Mesodermal cell (in vitro differentiated cells): ENCODE data around the gene WDR44.
"Not testable (repeated sequence)": the region's sequence is repeated elsewhere in the genome, so short reads cannot be mapped to it uniquely, and the experiment has no call there.

ENCODE experiments used
- H3K27ac ChIP-seq: 2 replicates; pipeline ENCODE4 v1.7.0; 2013; ENCODE audit warnings: mild to moderate bottlenecking, low read depth, low read length, moderate library complexity; ENCODE audit not compliant: severe bottlenecking
- H3K36me3 ChIP-seq: 2 replicates; pipeline ENCODE4 v1.7.1; 2013; ENCODE audit warnings: mild to moderate bottlenecking, low read length, moderate library complexity; ENCODE audit not compliant: control insufficient read depth, insufficient read depth
- H3K4me1 ChIP-seq: one replicate; pipeline ENCODE4 v1.7.1; 2013; ENCODE audit warnings: mild to moderate bottlenecking, low read length; ENCODE audit not compliant: insufficient read depth, control insufficient read depth, poor library complexity, severe bottlenecking
- H3K4me3 ChIP-seq: 2 replicates; pipeline ENCODE4 v1.7.0; 2013; ENCODE audit warnings: low read length, control low read depth, mild to moderate bottlenecking; ENCODE audit not compliant: insufficient read depth, poor library complexity, severe bottlenecking; ENCODE audit errors: extremely low read depth
- H3K9me3 ChIP-seq: 2 replicates; pipeline ENCODE4 v1.7.1; 2013; ENCODE audit warnings: mild to moderate bottlenecking, low read length, moderate library complexity; ENCODE audit not compliant: control insufficient read depth
- WGBS, 2 experiments: methylation state at CpG; one replicate each; pipeline ENCODE4 v1.1.5; 2013; ENCODE audit warnings: missing lambda C conversion rate in 2 of 2; ENCODE audit not compliant: insufficient coverage in 2 of 2; 5-methylcytosine and 5-hydroxymethylcytosine counted together

Gene WDR44

GRCh38 chrX:118475903-118476302 lies 130.0 kb downstream of the WDR44 start:
- Histone ChIP-seq H3K27ac (no peak overlapping the region), H3K9me3 (no peaks in the 10 kb centered on the region), H3K4me3 (no peak overlapping the region), H3K4me1 (no peaks in the 10 kb centered on the region), H3K36me3 (no peaks in the 10 kb centered on the region)
- WGBS, 2 experiments = 85 to 90% methylated on average over 2 to 3 of the region's 4 CpGs

GRCh38 chrX:118480172-118480571 lies 134.3 kb downstream of the WDR44 start:
- H3K36me3 ChIP-seq = no peaks in the 10 kb centered on the region
- H3K27ac ChIP-seq = no peak overlapping the region
- no peak overlapping the region for H3K4me3 ChIP-seq
- H3K4me1 ChIP-seq = no peaks in the 10 kb centered on the region
- H3K9me3 ChIP-seq = no peaks in the 10 kb centered on the region
- no CpG with 5 or more reads among the region's 1 CpG for WGBS, 2 experiments

GRCh38 chrX:118482384-118482783 lies 136.5 kb downstream of the WDR44 start:
- H3K9me3 ChIP-seq, H3K4me3 ChIP-seq, H3K4me1 ChIP-seq, H3K36me3 ChIP-seq, H3K27ac ChIP-seq: not testable (repeated sequence)
- 83 to 97% methylated on average over 2 to 3 of the region's 4 CpGs for WGBS, 2 experiments

- Histone ChIP-seq H3K36me3 (no peaks in the 10 kb centered on the region), H3K4me1 (no peaks in the 10 kb centered on the region), H3K27ac (no peak overlapping the region), H3K9me3 (no peaks in the 10 kb centered on the region), H3K4me3 (no peak overlapping the region)
- WGBS, 2 experiments = 80% methylated on average over 1 of the region's 9 CpGs; no CpG with 5 or more reads in 1 of the 2 experiments
These were observed 138.5 kb downstream of the WDR44 start for GRCh38 chrX:118484216-118484903.

GRCh38 chrX:118486693-118487092 lies 140.8 kb downstream of the WDR44 start:
- not testable (repeated sequence) for H3K4me3 ChIP-seq, H3K27ac ChIP-seq, H3K9me3 ChIP-seq, H3K36me3 ChIP-seq, H3K4me1 ChIP-seq
- no CpG with 5 or more reads among the region's 1 CpG for WGBS, 2 experiments

- WGBS, 2 experiments = 96 to 97% methylated on average over 3 of the region's 3 CpGs
- Histone ChIP-seq H3K9me3 (no peaks in the 10 kb centered on the region), H3K4me1 (peaks cover 2% of the 10 kb centered on the region), H3K27ac (no peak overlapping the region), H3K36me3 (no peaks in the 10 kb centered on the region), H3K4me3 (no peak overlapping the region)
These were observed 147.1 kb downstream of the WDR44 start for GRCh38 chrX:118493016-118493415.

- Histone ChIP-seq H3K4me1 (peaks cover 5% of the 10 kb centered on the region), H3K4me3 (no peak overlapping the region), H3K36me3 (no peaks in the 10 kb centered on the region), H3K27ac (no peak overlapping the region), H3K9me3 (no peaks in the 10 kb centered on the region)
- 100% methylated on average over 2 of the region's 3 CpGs; no CpG with 5 or more reads in 1 of the 2 experiments for WGBS, 2 experiments
These were observed 147.9 kb downstream of the WDR44 start for GRCh38 chrX:118493653-118494297.

GRCh38 chrX:118495061-118495921 lies 149.4 kb downstream of the WDR44 start, which contains the start of gene DOCK11:
Gene DOCK11 (plus strand): TSS chrX:118495815. CDS start chrX:118495972, 157 bp downstream.
- Histone ChIP-seq H3K36me3 (no peaks in the 10 kb centered on the region), H3K4me3 (peak within 1 kb of the TSS; percentile 56), H3K4me1 (peaks cover 10% of the 10 kb centered on the region), H3K9me3 (no peaks in the 10 kb centered on the region), H3K27ac (peak within 1 kb of the TSS; percentile 29)
- 0% methylated on average over 2 of the region's 64 CpGs for WGBS, 2 experiments

GRCh38 chrX:118495958-118496762 lies 150.3 kb downstream of the WDR44 start:
- H3K4me3 ChIP-seq = peak overlapping the region; percentile 56
- no peaks in the 10 kb centered on the region for H3K36me3 ChIP-seq
- H3K9me3 ChIP-seq = no peaks in the 10 kb centered on the region
- peak overlapping the region; percentile 29 for H3K27ac ChIP-seq
- peaks cover 10% of the 10 kb centered on the region for H3K4me1 ChIP-seq
- WGBS, 2 experiments = 0% methylated on average over 10 to 24 of the region's 81 CpGs

GRCh38 chrX:118496763-118497079 lies 150.8 kb downstream of the WDR44 start:
- WGBS, 2 experiments = 0% methylated on average over 3 to 5 of the region's 13 CpGs
- no peak overlapping the region for H3K27ac ChIP-seq
- no peaks in the 10 kb centered on the region for H3K9me3 ChIP-seq
- H3K4me3 ChIP-seq = peak overlapping the region; percentile 56
- peaks cover 10% of the 10 kb centered on the region for H3K4me1 ChIP-seq
- no peaks in the 10 kb centered on the region for H3K36me3 ChIP-seq
